ENCODE measurements around the gene CDH20.

The CDH20 gene

DNA sequence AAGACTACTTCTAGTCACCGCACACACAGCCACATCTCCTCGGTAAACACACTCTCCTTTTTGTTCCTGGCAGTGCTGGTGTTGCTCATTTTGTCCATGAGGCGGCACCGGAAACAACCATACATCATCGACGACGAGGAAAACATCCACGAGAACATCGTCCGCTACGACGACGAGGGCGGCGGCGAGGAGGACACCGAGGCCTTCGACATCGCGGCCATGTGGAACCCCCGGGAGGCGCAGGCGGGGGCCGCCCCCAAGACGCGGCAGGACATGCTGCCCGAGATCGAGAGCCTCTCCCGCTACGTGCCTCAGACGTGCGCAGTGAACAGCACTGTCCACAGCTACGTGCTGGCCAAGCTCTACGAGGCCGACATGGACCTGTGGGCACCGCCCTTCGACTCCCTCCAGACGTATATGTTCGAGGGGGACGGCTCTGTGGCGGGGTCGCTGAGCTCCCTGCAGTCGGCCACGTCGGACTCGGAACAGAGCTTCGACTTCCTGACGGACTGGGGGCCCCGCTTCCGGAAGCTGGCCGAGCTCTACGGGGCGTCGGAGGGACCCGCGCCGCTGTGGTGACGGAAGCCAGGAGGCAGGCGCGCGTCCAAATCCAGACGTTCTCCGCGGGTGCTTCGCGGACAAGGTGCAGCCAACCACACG lies 221.0 kb downstream of the CDH20 start:
- no peak for DNase-seq
- in situ Hi-C loops (cut with MboI; ENCODE audit: low pct_unique_long_range_greater_than_20kb, low sequenced_read_pairs): no loop called here

DNA sequence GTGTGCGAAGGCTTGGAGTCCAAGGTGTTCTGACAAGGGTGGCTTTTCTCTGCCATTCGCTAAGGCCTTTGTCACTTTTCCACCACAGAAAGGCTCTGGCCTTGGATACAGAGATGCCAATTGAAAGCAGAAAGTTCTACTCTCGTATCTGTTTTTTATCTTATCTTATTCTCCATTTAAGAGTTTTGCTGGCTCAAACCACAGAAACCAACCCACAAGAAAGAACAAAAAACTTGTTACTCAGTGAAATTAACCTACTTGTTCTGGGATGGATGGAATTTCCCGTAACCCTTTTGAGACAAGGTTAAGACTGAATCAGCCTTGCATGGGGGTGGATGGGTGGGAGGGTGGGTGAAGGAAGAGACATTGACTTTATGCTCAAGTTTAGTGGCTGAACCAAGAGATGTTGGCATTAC lies 221.7 kb downstream of the CDH20 start:
- in situ Hi-C loops (cut with MboI; ENCODE audit: low pct_unique_long_range_greater_than_20kb, low sequenced_read_pairs): no loop called here
- no peak for DNase-seq

DNA sequence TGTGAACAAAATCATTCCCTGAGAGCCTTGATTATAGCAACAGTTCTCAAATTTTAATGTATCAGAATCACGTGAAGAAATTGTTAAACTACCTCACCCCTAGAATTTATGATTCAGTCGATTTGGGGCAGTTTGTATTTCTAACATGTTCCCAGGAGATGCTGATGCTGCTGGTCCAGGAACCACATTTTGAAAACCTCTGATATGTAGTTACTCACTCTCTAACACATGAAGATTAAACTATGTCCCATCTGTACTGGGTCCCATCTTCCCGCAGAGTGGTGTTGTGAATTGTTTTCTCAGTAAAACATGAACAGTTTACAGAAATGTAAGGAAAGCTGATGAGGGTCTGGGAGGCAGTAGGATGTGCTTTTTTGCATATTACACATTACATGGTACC lies 223.1 kb downstream of the CDH20 start:
- DNase-seq: no peak
- in situ Hi-C loops (cut with MboI; ENCODE audit: low pct_unique_long_range_greater_than_20kb, low sequenced_read_pairs): no loop called here

DNA sequence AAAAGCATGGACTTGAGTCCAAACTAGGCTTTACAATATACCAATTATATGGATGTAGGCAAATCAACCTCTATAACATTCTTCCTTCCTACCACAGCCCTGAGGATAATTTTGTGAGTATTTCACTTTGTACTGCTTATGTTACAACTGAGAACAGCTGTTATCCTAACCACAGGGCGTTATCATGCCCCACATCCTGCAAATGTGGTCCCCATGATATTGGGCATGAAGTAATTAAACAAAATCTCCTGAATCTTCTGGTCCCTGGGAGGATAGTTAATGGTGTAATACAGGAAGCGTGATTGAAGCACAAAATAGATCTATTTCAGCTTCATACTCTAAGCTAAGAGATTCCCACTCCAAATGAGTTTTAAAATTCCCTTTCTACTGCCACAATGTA lies 223.6 kb downstream of the CDH20 start:
- no peak for DNase-seq
- in situ Hi-C loops (cut with MboI; ENCODE audit: low pct_unique_long_range_greater_than_20kb, low sequenced_read_pairs): no loop called here

DNA sequence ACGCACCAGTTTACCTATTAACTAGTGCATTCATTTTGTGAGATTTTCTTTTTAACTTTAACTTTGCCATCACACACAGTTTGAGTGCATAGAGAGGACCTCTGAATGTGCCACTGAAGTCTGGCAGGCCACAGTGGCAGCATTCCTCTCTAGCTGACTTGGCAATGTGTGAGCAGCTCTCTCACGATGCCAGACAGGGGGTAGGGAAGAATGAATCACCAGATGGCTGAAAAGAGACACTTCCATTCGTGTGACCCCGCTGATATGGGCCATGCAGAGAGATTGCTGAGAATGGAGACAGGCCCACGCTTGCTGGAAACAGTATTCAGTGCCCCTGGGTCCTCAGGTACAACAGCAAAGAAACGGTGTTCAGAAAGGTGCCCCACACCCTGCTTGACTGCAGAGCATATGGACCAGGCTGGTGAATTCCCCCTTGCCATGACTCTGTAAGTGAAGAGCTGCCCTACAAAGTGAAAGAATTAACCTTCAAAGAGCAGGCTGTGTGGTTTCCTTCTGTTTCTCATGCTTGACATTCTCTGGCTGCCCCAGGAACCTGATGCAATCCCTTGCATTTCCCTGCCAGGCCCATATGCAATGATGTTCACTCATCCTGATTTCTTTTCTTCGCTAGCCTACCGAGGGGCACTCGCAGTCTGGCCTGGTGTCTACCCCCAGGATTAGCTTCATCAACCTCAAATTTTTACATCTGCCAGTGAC lies 236.1 kb downstream of the CDH20 start:
- DNase-seq: no peak
- in situ Hi-C loops (cut with MboI; ENCODE audit: low pct_unique_long_range_greater_than_20kb, low sequenced_read_pairs): no loop called here

DNA sequence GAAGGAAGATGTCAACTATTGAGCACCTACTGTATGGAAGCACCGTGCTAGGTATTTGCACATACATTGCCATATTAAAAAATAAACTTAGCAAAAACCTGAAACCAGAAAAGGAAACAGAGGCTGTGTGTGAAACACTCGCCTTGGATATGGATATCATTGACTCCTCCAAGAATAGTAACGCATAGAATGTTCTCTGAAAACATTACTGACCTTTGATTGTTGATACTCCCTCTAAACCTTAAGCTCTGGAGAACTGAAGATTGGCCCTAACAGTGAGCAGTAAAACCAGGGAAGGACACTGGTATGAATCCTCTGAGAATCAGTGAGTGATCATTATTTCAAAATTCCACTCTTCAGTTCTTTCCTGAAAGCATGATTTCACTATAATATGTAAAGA lies 236.8 kb downstream of the CDH20 start:
- no peak for DNase-seq
- in situ Hi-C loops (cut with MboI; ENCODE audit: low pct_unique_long_range_greater_than_20kb, low sequenced_read_pairs): no loop called here

DNA sequence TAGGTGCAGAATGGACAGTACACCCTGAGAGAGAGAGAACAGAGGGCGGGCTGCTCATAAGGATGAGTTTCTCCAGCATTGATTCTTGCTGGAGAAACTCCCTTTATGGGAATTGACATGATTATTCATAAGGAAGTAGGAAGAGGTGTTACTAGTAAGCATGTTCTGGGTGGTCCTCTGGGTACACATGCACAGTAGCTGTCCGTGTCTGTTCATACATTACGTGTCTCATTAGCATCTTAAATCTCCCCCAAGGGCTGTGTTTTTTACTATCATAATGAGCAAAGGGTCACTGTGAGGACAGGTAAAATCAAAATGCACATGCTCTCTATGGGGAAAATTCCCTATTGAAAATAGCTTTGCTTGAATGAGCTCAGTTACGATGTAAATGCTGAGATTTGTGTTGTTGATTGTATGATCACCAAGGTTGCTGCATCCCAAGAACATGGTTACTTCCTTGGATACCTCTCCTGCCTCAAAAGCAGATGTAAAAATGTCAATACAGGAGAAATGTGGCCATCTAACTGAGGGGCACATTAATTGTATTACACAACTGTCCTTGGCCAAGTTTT lies 238.9 kb downstream of the CDH20 start:
- in situ Hi-C loops (cut with MboI; ENCODE audit: low pct_unique_long_range_greater_than_20kb, low sequenced_read_pairs): no loop called here
- DNase-seq: no peak

DNA sequence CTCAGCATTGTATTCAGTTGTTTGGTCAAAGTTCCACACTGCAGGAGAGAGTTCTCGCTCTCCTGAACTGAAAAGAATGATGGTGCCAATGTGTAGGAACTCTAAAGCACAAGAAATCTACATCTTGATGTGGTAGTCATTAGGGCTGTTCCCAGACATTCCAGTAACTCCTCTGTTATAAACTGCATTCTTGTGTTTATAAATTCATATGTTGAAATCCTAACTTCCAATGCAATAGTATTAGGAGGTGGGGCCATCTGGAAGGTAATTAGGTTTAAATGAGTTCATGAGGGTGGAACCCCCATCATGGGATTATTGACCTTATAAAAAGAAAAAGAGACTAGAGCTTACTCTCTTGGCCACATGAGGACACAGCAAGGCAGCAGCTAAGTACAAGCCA lies 239.6 kb downstream of the CDH20 start:
- DNase-seq: no peak
- in situ Hi-C loops (cut with MboI; ENCODE audit: low pct_unique_long_range_greater_than_20kb, low sequenced_read_pairs): no loop called here

DNA sequence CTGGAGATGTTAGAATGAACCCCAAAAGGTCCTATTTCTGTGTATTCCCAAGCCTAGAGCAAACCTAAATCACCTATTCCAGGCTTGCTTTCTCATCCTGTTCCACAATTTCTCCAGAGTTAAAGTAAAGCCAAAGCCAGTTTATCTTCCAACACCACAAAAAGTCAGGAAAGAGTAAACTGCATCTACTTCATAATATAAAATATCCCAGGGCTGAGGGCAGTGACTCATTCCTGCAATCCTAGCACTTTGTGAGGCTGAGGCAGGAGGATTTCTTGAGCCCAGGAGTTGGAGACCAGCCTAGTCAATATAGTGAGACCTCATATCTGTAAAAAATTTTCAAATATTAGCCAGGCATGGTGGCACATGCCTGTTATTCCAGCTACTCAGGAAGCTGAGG lies 241.4 kb downstream of the CDH20 start:
- DNase-seq: no peak
- in situ Hi-C loops (cut with MboI; ENCODE audit: low pct_unique_long_range_greater_than_20kb, low sequenced_read_pairs): no loop called here

DNA sequence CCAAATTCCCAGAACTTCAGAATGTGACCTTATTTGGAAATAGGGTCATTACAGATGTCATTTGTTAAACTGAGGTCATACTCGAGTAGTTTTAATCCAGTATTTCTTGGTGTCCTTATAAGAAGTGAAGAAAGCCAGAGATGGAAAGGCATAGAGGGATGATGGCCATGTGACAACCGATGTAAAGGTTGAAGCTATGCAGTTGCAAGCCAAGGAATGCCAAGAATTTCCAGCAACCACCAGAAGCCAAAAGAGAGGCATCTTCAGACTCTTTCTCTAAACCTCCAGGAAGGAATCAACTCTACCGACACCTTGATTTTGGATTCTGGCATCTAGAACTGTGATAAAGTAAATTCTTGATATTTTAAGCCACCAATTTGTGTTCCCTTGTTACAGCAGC lies 242.2 kb downstream of the CDH20 start:
- in situ Hi-C loops (cut with MboI; ENCODE audit: low pct_unique_long_range_greater_than_20kb, low sequenced_read_pairs): no loop called here
- no peak for DNase-seq

DNA sequence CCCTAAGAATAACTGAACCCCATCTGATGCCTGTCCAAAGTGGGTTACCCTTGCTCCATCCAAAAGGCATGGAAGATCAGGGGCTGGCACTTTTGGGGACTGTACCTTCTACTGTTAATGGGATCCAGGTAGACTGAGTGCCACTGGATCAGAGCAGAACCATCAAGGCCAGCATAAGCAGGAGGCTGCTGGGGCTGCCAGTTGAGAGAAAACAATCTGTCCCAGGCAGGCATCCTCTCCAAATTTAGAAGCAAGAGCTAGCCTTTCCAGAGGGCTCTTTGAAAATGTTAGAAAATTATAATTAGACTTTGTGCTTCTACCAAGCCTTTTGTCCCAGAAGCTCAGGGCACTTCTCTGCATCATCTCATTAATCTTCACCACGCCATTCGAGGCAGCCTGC lies 245.6 kb downstream of the CDH20 start:
- no peak for DNase-seq
- in situ Hi-C loops (cut with MboI; ENCODE audit: low pct_unique_long_range_greater_than_20kb, low sequenced_read_pairs): no loop called here

DNA sequence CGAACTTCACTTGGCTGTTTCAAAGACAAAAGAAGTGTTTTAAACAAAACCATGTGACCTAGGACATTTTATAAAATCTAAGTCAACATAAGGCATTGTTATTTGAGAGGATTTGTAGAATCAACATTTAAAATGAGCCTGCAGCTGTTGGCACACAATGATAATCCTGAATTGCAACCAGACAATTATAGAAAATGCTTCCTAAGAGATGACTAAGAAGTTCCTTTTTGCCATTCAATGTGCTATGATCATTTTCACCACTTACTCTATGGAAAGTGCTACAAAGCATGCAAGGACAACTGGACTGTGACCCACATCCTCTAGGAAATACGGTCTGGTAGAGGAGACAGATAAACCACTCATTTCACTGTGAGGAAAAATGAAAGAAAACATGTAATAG lies 246.4 kb downstream of the CDH20 start:
- no peak for DNase-seq
- in situ Hi-C loops (cut with MboI; ENCODE audit: low pct_unique_long_range_greater_than_20kb, low sequenced_read_pairs): no loop called here

DNA sequence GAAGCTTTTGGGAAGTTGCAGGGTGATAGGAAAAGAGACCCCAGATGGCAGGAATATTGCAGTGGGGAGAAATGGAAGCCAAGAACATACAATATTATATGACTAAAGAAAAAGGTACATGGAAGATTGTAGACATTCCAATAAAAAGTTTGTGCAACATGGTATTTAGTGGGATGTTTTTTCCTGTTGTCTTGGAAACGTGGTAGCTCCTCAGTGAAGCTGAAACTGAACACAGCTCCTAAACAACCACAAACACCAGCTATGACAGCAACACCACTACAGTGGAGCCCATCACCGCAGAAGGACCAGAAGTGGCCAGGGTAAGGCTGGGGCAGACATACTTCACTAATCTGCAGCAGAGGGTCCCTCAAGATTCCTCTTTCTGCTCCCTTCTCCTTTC lies 246.8 kb downstream of the CDH20 start:
- in situ Hi-C loops (cut with MboI; ENCODE audit: low pct_unique_long_range_greater_than_20kb, low sequenced_read_pairs): no loop called here
- no peak for DNase-seq

DNA sequence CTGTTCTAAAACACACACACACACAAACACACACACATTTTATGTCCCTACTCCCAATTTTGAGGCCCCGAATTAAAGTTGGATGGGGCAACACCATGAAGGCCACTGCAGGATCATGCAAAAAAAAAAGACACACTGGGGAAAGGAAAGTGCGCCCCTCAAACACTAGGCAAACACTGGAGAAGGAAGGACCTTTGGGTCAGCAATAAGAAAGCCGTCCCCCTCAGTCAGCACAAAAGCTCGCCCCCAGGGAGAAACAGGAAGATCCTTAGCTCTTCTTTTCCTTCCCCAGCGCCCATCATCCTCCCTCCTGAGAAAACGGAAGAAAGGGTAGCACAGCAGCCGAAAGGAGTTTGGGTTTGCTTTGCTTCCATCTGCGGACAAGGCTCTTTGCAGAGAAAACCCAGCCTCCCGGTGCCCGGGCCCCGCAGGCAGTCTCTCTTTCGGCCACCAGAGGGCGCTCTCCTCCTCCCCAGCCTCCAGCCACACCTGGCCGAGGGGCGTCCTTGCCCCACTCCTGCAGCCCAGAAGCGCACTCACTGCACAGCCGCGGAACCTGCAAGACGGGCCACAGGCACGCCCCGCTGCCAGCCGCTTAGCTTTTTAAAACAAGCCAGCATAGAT lies 248.5 kb downstream of the CDH20 start:
- DNase-seq: peak; percentile 89
- in situ Hi-C loops (cut with MboI; ENCODE audit: low pct_unique_long_range_greater_than_20kb, low sequenced_read_pairs): no loop called here

DNA sequence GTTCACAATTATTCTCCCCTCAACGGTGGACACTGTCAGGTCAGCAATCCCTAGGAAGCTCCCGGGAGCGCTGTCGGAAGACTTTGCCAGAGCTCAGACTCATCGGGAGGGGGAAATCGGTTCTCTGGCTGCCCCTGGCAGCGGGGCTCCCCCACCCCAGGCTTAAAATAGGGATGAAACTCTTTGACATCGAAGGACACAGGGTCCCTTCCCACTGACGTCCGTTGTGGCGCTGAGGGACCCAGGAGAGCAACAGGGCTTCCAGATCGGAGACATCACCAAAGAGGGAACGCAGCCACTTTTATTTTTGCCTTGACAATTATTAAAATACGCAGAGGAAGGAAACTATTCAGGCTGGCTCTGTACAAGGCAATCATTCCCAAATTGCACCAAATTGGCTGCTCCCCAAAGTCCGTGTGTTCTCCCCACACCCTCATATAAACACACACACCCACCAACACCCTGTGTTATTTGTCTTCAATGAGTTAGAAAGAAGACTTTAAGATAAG lies 249.0 kb downstream of the CDH20 start:
- no peak for DNase-seq
- in situ Hi-C loops (cut with MboI; ENCODE audit: low pct_unique_long_range_greater_than_20kb, low sequenced_read_pairs): no loop called here

DNA sequence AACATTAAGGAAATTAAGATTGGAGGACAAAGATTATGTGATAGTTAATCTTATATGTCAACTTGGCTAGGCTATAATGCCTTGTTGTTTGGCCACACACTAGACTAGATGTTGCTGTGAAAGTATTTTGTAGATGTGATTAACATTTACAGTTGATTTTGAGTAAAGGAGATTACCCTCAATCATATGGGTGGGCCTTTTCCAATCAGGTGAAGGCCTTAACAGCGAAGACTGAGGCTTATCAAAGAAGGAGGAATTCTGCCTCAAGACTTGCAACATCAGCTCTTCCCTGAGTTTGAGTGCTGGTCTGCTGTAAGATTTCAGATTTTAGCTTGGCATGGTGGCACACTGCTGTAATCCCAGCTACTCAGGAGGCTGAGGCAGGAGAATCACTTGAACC lies 250.3 kb downstream of the CDH20 start:
- DNase-seq: no peak
- in situ Hi-C loops (cut with MboI; ENCODE audit: low pct_unique_long_range_greater_than_20kb, low sequenced_read_pairs): no loop called here

DNA sequence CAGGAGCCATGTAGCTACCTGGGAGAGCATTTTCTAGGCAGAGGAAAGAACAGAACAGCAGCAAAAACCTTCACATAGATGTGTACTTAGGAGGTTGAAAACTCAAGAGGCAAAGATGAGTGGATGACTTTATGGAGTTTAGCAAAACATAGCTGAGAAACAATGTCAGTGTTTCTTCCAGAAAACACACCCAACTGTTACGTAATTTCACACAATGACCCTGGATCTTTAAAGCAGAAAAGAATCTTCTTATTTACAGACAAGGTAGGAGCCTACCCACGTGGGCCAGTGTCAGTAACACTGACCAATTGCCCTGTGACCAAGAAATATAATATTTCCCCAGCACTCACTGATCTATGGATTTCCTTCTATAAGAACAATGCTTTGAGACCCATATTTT lies 254.6 kb downstream of the CDH20 start:
- in situ Hi-C loops (cut with MboI; ENCODE audit: low pct_unique_long_range_greater_than_20kb, low sequenced_read_pairs): no loop called here
- no peak for DNase-seq

DNA sequence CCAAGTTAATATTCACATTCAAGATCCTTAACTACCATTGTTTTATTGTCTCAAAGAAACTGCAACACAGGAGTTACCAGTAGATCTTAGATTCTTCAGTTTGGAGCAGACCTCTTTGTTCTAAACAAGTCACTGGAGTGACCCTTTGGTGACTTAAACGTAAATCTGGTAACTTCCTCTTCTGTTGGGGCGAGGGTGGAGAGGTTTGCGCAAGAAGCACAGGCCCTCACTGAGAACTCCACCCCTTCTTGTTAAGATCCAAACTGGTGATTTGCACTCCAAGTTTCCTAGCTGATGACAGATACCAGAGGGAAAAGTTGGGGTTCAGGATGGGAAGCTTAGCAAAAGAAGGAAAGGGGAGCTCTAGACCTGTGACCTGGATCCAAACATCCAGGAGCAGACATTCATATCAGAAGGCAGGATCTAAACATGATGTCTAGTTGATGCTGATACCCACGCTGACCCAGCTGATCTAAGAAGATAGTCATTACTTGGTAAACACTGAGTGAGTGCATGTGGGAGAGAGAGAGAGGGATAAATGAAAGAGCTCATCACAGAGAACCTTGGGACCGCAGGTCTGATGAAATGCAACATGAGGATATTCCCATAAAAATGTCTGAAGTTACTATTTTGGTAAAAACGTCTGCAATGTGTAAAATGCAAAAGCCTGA lies 256.0 kb downstream of the CDH20 start:
- in situ Hi-C loops (cut with MboI; ENCODE audit: low pct_unique_long_range_greater_than_20kb, low sequenced_read_pairs): no loop called here
- peak; percentile 26 for DNase-seq

DNA sequence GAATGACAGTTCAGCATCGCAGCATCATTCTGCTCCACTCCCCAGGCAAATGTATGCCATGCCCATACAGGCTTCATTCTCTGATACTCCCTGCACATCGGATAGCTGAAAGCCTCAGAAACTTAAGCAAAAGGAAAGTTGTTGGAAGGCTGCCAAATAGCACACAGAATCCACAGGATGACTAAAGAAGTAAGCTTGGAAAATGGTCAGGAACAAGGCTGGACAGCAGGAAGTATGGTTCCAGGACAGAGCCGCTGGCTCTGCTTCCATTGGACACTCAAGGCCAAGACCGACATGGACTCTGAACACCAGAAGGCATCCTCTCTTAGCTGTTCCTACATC lies 256.5 kb downstream of the CDH20 start:
- no peak for DNase-seq
- in situ Hi-C loops (cut with MboI; ENCODE audit: low pct_unique_long_range_greater_than_20kb, low sequenced_read_pairs): no loop called here

DNA sequence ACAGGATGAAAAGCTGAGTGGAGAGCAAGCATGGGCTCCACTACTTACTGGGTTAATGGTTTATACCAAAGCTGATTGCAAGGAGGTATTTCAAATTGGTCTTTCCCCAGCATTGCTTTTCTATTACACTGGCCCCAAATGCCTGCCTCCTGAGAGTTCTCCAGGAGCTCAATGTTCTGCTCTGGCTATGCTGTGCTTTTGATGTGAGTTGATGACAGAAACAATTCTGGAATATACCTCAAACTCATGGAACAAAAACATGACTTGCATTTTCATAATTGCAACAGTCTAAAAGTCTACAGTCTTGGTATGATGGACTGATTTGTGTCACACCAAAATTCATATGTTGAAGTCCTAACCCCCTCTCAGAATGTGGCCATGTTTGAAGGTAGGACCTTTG lies 258.0 kb downstream of the CDH20 start:
- in situ Hi-C loops (cut with MboI; ENCODE audit: low pct_unique_long_range_greater_than_20kb, low sequenced_read_pairs): no loop called here
- DNase-seq: no peak
